IMR-90 (cell line): ENCODE measurements around the gene CCNK. TPM values are rescaled to one million over a fixed set of nuclear protein-coding genes. Genes with fewer than 3 reads are reported as not detected.

Source experiments
- ATAC-seq: fragments of 200-7000 bp; cut with Tn5 transposase; 2 replicates; pipeline ENCODE4 v1.9.1; 2020; ENCODE audit warnings: low read depth, mild to moderate bottlenecking, moderate library complexity
- BruUV-seq: library from RNA; stranded (reverse); fragments of 400-500 nt; replicated peaks from 2 replicates; lab custom pipeline; 2021; lab: Mats Ljungman, UMichigan
- CTCF ChIA-PET: fragments of 300-600 bp; formaldehyde crosslinking; extraction: SDS; loops from one replicate; lab custom pipeline; 2021; ENCODE audit warnings: antibody characterized with exemption; lab: Yijun Ruan, JAX
- POLR2A ChIA-PET: fragments of 300-600 bp; sonication (Branson Sonifier 250); formaldehyde crosslinking; loops from one replicate; lab custom pipeline; 2022; ENCODE audit warnings: antibody characterized with exemption; ENCODE audit not compliant: unreplicated experiment; lab: Charles Lee
- DNase-seq: peaks from one replicate; pipeline ENCODE4 v3.0.0; 2013
- H2AFZ ChIP-seq: replicated peaks from 2 replicates; pipeline ENCODE3; 2013; ENCODE audit warnings: low read length, mild to moderate bottlenecking; ENCODE audit not compliant: poor library complexity
- H2AK5ac ChIP-seq: 2 replicates; pipeline ENCODE4 v1.6.1; 2013; ENCODE audit warnings: low read depth, low read length, inconsistent platforms
- H2AK9ac ChIP-seq: replicated peaks from 2 replicates; pipeline ENCODE3; 2013; ENCODE audit warnings: mild to moderate bottlenecking, low read depth, low read length, moderate library complexity; ENCODE audit not compliant: poor library complexity
- H2BK120ac ChIP-seq: 2 replicates; pipeline ENCODE4 v1.6.1; 2013; ENCODE audit warnings: low read depth, low read length, inconsistent platforms
- H2BK15ac ChIP-seq: 3 replicates; pipeline ENCODE4 v1.6.1; 2013; ENCODE audit warnings: low read depth, low read length, inconsistent platforms
- H2BK20ac ChIP-seq: 2 replicates; pipeline ENCODE4 v1.6.1; 2013; ENCODE audit warnings: low read depth, mild to moderate bottlenecking, inconsistent platforms, low read length, moderate library complexity
- H2BK5ac ChIP-seq: 2 replicates; pipeline ENCODE4 v1.6.1; 2013; ENCODE audit warnings: mild to moderate bottlenecking, low read depth, low read length, inconsistent platforms; ENCODE audit not compliant: poor library complexity, severe bottlenecking
- H3K14ac ChIP-seq: replicated peaks from 2 replicates; pipeline ENCODE4 v1.6.1; 2013; ENCODE audit warnings: low read depth, low read length, inconsistent platforms
- H3K18ac ChIP-seq: 2 replicates; pipeline ENCODE4 v1.6.1; 2013; ENCODE audit warnings: low read depth, low read length, control low read depth
- H3K23ac ChIP-seq: 2 replicates; pipeline ENCODE4 v1.6.1; 2013; ENCODE audit warnings: low read depth, low read length, inconsistent platforms
- H3K27ac ChIP-seq: 2 replicates; pipeline ENCODE4 v1.5.1; 2013; ENCODE audit warnings: mild to moderate bottlenecking, control low read depth, low read length; ENCODE audit not compliant: insufficient read depth
- H3K27me3 ChIP-seq: 2 replicates; pipeline ENCODE4 v1.6.1; 2013; ENCODE audit warnings: low read length; ENCODE audit not compliant: control insufficient read depth, insufficient read depth
- H3K36me3 ChIP-seq: 2 replicates; pipeline ENCODE4 v1.6.1; 2013; ENCODE audit warnings: low read length, mixed read lengths; ENCODE audit not compliant: control insufficient read depth, insufficient read depth
- H3K4ac ChIP-seq: 2 replicates; pipeline ENCODE4 v1.6.1; 2013; ENCODE audit warnings: low read depth, low read length, inconsistent platforms
- H3K4me1 ChIP-seq: 2 replicates; pipeline ENCODE4 v1.6.1; 2013; ENCODE audit warnings: low read length, mixed read lengths; ENCODE audit not compliant: control insufficient read depth, insufficient read depth
- H3K4me2 ChIP-seq: 2 replicates; pipeline ENCODE4 v1.6.1; 2013; ENCODE audit warnings: low read depth, mild to moderate bottlenecking, control low read depth, low read length, moderate library complexity
- H3K4me3 ChIP-seq: 2 replicates; pipeline ENCODE4 v1.5.1; 2013; ENCODE audit warnings: low read depth, mild to moderate bottlenecking, control low read depth, low read length, moderate library complexity; ENCODE audit not compliant: insufficient read depth
- H3K56ac ChIP-seq: 2 replicates; pipeline ENCODE4 v1.6.1; 2013; ENCODE audit warnings: low read length, inconsistent platforms; ENCODE audit not compliant: insufficient read depth; ENCODE audit errors: extremely low read depth
- H3K79me1 ChIP-seq, 2 experiments: 2 replicates each; pipeline ENCODE4 v1.6.1; 2013; ENCODE audit warnings: low read length in 2 of 2, inconsistent platforms in 1 of 2, low read depth in 1 of 2
- H3K9ac ChIP-seq: 2 replicates; pipeline ENCODE4 v1.6.1; 2013; ENCODE audit warnings: low read depth, low read length, control low read depth
- H3K9me1 ChIP-seq: 2 replicates; pipeline ENCODE4 v1.6.1; 2013; ENCODE audit warnings: low read length, inconsistent platforms; ENCODE audit not compliant: insufficient read depth
- H3K9me3 ChIP-seq: 2 replicates; pipeline ENCODE4 v1.6.1; 2013; ENCODE audit warnings: low read length; ENCODE audit not compliant: control insufficient read depth, insufficient read depth
- H4K20me1 ChIP-seq: 2 replicates; pipeline ENCODE4 v1.6.1; 2013; ENCODE audit warnings: low read length, inconsistent platforms; ENCODE audit not compliant: insufficient read depth
- H4K5ac ChIP-seq: 2 replicates; pipeline ENCODE4 v1.6.1; 2013; ENCODE audit warnings: mild to moderate bottlenecking, low read depth, low read length, control low read depth
- H4K8ac ChIP-seq, 2 experiments: 2 replicates each; pipeline ENCODE4 v1.6.1; 2013; ENCODE audit warnings: low read depth in 2 of 2, low read length in 2 of 2, control low read depth in 1 of 2, inconsistent platforms in 1 of 2
- H4K91ac ChIP-seq: 2 replicates; pipeline ENCODE4 v1.6.1; 2013; ENCODE audit warnings: low read depth, low read length, inconsistent platforms; ENCODE audit not compliant: insufficient read depth
- BHLHE40 ChIP-seq: fragments of 150-350 bp; IDR thresholded peaks from 2 replicates; pipeline ENCODE4 v1.6.1; 2016; ENCODE audit warnings: mild to moderate bottlenecking, low read depth, low read length
- CHD1 ChIP-seq: IDR thresholded peaks from 2 replicates; pipeline ENCODE4 v1.6.1; 2012; ENCODE audit warnings: low read depth, low read length, improper control_type of control experiment
- FOS ChIP-seq: fragments of 150-350 bp; IDR thresholded peaks from 2 replicates; pipeline ENCODE4 v1.6.1; 2016; ENCODE audit warnings: low read depth, low read length
- MAZ ChIP-seq: IDR thresholded peaks from 2 replicates; pipeline ENCODE4 v1.6.1; 2012; ENCODE audit warnings: low read depth, mild to moderate bottlenecking, low read length, improper control_type of control experiment, moderate library complexity, borderline replicate concordance
- MXI1 ChIP-seq: IDR thresholded peaks from 2 replicates; pipeline ENCODE4 v1.6.1; 2012; ENCODE audit warnings: low read depth, mild to moderate bottlenecking, low read length, moderate library complexity, borderline replicate concordance
- RCOR1 ChIP-seq: IDR thresholded peaks from 2 replicates; pipeline ENCODE4 v1.6.1; 2012; ENCODE audit warnings: mild to moderate bottlenecking, low read length, improper control_type of control experiment; ENCODE audit not compliant: insufficient replicate concordance
- RFX5 ChIP-seq: IDR thresholded peaks from 2 replicates; pipeline ENCODE4 v1.8.0; 2012; ENCODE audit warnings: low read depth, mild to moderate bottlenecking, low read length, moderate library complexity
- WGBS, 2 experiments: methylation state at CpG; one replicate each; pipeline versions ENCODE4 v1.1.5 to v1.1.7; 2013; ENCODE audit warnings: missing lambda C conversion rate in 2 of 2; ENCODE audit not compliant: insufficient read length in 1 of 2; ENCODE audit errors: extremely low coverage in 2 of 2; 5-methylcytosine and 5-hydroxymethylcytosine counted together
- dilution Hi-C: fragments of 300-500 bp; cut with HindIII; formaldehyde crosslinking; loops from one replicate; pipeline ENCODE4 v1.14.3; 2018; ENCODE audit warnings: low sequenced_read_pairs; ENCODE audit not compliant: unreplicated experiment
- in situ Hi-C: fragments of 300-500 bp; cut with MboI; formaldehyde crosslinking; loops from 3 replicates; pipeline ENCODE4 v1.14.3; 2019; ENCODE audit warnings: low sequenced_read_pairs, inconsistent platforms, mixed read lengths
- intact Hi-C: fragments of 100-400 bp; cut with micrococcal nuclease; formaldehyde crosslinking; loops from 2 replicates; pipeline ENCODE4 v1.10.0; 2022
- polyA plus RNA-seq, 3 experiments: library from polyadenylated mRNA; depleted of rRNA; stranded (reverse); fragments of >200 nt; gene quantifications; 2 replicates each; pipeline ENCODE4 v1.2.3, GENCODE V29; 2012; ENCODE audit warnings: low replicate concordance in 1 of 3
- total RNA-seq: library from RNA; depleted of rRNA; stranded (reverse); fragments of >200 nt; gene quantifications from 2 replicates; pipeline ENCODE4 v1.2.3, GENCODE V29; 2012
- TF ChIP-seq, protein P1 (sequence below): fragments of 150-350 bp; IDR thresholded peaks from 2 replicates; pipeline ENCODE4 v1.6.1; 2017; ENCODE audit warnings: mild to moderate bottlenecking, antibody characterized with exemption, low read length, low read depth

Gene CCNK
- total and polyA plus RNA-seq, 2 of the 4 experiments (the other 2 are of a cell fraction), result 18.8 to 38.3 TPM

DNA sequence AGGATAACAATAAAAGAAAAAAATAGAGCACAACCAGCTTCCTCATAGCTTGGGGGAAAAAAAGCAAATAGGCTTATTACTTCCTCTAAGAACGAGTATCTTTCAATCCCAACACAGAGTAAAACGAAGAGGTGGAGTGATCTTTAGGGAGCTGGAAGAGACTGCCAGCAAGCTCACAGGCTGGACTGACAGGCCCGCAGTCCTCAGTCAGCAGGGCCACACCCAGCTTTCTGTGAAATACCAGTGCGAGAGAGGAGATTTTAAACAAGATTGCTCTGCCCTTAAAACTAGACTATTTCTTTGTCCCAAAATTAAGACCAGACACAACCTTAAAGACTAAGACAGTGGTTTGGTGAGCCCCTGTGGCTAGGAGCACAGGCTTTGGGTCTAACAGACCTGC is 33.5 kb upstream of the CCNK start:
- H3K4me3 ChIP-seq, result no peak overlapping the region
- no peak overlapping the region for H3K4ac ChIP-seq
- H2BK120ac ChIP-seq, result no peak overlapping the region
- H3K4me2 ChIP-seq, result no peak overlapping the region
- no peak overlapping the region for H4K91ac ChIP-seq
- no TSS peak for BruUV-seq
- H3K79me1 ChIP-seq, result peaks cover 9 to 13% of the 10 kb centered on the region in 2 experiments
- no peak overlapping the region for H4K8ac ChIP-seq
- no peak for DNase-seq
- TF ChIP-seq MAZ (no peak), MXI1 (no peak), RCOR1 (no peak), FOS (no peak), RFX5 (no peak), CHD1 (no peak), BHLHE40 (no peak)
- TF ChIP-seq, protein P1, sequence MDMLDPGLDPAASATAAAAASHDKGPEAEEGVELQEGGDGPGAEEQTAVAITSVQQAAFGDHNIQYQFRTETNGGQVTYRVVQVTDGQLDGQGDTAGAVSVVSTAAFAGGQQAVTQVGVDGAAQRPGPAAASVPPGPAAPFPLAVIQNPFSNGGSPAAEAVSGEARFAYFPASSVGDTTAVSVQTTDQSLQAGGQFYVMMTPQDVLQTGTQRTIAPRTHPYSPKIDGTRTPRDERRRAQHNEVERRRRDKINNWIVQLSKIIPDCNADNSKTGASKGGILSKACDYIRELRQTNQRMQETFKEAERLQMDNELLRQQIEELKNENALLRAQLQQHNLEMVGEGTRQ, result no peak
- no peak overlapping the region for H2AFZ ChIP-seq
- H3K27me3 ChIP-seq, result no peaks in the 10 kb centered on the region
- WGBS, 2 experiments, result no CpG with 5 or more reads among the region's 4 CpGs
- no peak overlapping the region for H3K56ac ChIP-seq
- no peaks in the 10 kb centered on the region for H3K9me3 ChIP-seq
- no peak overlapping the region for H3K9ac ChIP-seq
- no peak overlapping the region for H2AK5ac ChIP-seq
- H2BK15ac ChIP-seq, result no peak overlapping the region
- no peak overlapping the region for H3K14ac ChIP-seq
- CTCF ChIA-PET, result interaction anchor here (0.6 kb wide), 1 partner anchor 213 kb away, joined by 3 read pairs; no protein-coding TSS in a partner anchor
- H2BK20ac ChIP-seq, result no peak overlapping the region
- POLR2A ChIA-PET, result no interaction called here
- no peak overlapping the region for H2AK9ac ChIP-seq
- no peak overlapping the region for H2BK5ac ChIP-seq
- H3K9me1 ChIP-seq, result peaks cover 5% of the 10 kb centered on the region; the same call in 1 of the 2 replicates
- peaks cover 25% of the 10 kb centered on the region for H3K36me3 ChIP-seq
- no peaks in the 10 kb centered on the region; the same call in 1 of the 2 replicates for H4K20me1 ChIP-seq
- in situ Hi-C loops, result no loop called here
- H3K23ac ChIP-seq, result no peak overlapping the region
- dilution Hi-C loops, result no loop called here
- intact Hi-C loops, result no loop called here
- H3K4me1 ChIP-seq, result no peaks in the 10 kb centered on the region
- H3K18ac ChIP-seq, result no peak overlapping the region
- no peak overlapping the region for H3K27ac ChIP-seq
- ATAC-seq, result no peak
- H4K5ac ChIP-seq, result no peak overlapping the region
